Spinal cord (tissue), 10 donors: Measurements from ENCODE around the gene PKP3. TPM values are rescaled to one million over a fixed set of nuclear protein-coding genes. Genes with fewer than 3 reads are reported as not detected.

Experiments used
- DNase-seq, 6 donors: peaks; one replicate each; pipeline versions ENCODE4 v3.0.0 to v3.0.0-alpha.2; 2013 to 2015; ENCODE audit warnings: low spot score in 6 of 6, low read depth in 4 of 6
- H3K27ac ChIP-seq: one replicate; pipeline ENCODE4 v1.5.1; 2013; ENCODE audit warnings: low read depth, low read length, control low read depth
- H3K27me3 ChIP-seq: one replicate; pipeline ENCODE4 v1.6.1; 2013; ENCODE audit warnings: low read length; ENCODE audit not compliant: control insufficient read depth, insufficient read depth
- H3K36me3 ChIP-seq: one replicate; pipeline ENCODE4 v1.6.1; 2013; ENCODE audit warnings: low read length; ENCODE audit not compliant: control insufficient read depth, insufficient read depth
- H3K4me1 ChIP-seq: one replicate; pipeline ENCODE4 v1.6.1; 2013; ENCODE audit warnings: low read length; ENCODE audit not compliant: control insufficient read depth, insufficient read depth
- H3K4me3 ChIP-seq: one replicate; pipeline ENCODE4 v1.5.1; 2013; ENCODE audit warnings: low read depth, low read length, control low read depth
- H3K9me3 ChIP-seq: one replicate; pipeline ENCODE4 v1.6.1; 2013; ENCODE audit warnings: low read length; ENCODE audit not compliant: control insufficient read depth, insufficient read depth
- whole genome bisulfite sequencing: methylation state at CpG from one replicate; pipeline ENCODE4 v1.1.5; 2013; ENCODE audit warnings: missing lambda C conversion rate; ENCODE audit not compliant: insufficient coverage; 5-methylcytosine and 5-hydroxymethylcytosine counted together
- polyA plus RNA-seq, 2 donors: library from polyadenylated mRNA; unstranded; fragments of 120-200 nt; gene quantifications; one replicate each; pipeline ENCODE4 v1.2.1, GENCODE V29; 2013; ENCODE audit not compliant: insufficient read length in 2 of 2
- total RNA-seq, 2 donors: library from RNA; depleted of rRNA in 1 of 2; stranded (reverse); fragments of 120-200 nt in 1 of 2; fragments of >200 nt in 1 of 2; gene quantifications; one replicate each; pipeline versions ENCODE4 v1.2.3 to v1.2.4, GENCODE V29; 2013 to 2014
- donor health status: healthy.

The PKP3 gene
- total and polyA plus RNA-seq, 4 donors = 0.61 to 1.3 (median 0.73) TPM

DNA sequence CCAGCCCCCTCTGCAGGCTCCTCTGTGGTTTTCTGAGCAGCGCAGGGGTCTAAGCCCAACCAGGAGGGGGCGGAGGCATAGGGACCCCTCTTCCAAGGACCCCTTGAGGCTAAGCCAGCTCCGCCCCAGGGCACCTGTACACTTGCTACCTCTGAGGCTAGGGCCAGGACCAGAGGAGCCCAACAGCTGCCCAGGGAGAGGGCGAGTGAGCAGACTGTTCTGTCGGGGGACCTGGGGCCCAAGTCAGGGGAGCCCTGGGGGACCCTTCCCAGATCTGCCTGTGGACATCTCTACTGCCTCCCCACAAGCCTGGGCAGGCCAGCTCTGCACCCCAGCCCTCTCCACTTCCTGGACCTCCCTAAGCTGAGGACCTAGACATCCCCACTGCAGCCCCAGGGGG lies 23.0 kb upstream of the PKP3 start:
- WGBS = 80% methylated on average over 5 of the region's 5 CpGs
- no peak for DNase-seq
- H3K4me3 ChIP-seq = no peak overlapping the region
- H3K27me3 ChIP-seq = no peaks in the 10 kb centered on the region
- H3K27ac ChIP-seq = no peak overlapping the region
- peaks cover 46% of the 10 kb centered on the region for H3K36me3 ChIP-seq
- no peaks in the 10 kb centered on the region for H3K9me3 ChIP-seq
- H3K4me1 ChIP-seq = peaks cover 54% of the 10 kb centered on the region

DNA sequence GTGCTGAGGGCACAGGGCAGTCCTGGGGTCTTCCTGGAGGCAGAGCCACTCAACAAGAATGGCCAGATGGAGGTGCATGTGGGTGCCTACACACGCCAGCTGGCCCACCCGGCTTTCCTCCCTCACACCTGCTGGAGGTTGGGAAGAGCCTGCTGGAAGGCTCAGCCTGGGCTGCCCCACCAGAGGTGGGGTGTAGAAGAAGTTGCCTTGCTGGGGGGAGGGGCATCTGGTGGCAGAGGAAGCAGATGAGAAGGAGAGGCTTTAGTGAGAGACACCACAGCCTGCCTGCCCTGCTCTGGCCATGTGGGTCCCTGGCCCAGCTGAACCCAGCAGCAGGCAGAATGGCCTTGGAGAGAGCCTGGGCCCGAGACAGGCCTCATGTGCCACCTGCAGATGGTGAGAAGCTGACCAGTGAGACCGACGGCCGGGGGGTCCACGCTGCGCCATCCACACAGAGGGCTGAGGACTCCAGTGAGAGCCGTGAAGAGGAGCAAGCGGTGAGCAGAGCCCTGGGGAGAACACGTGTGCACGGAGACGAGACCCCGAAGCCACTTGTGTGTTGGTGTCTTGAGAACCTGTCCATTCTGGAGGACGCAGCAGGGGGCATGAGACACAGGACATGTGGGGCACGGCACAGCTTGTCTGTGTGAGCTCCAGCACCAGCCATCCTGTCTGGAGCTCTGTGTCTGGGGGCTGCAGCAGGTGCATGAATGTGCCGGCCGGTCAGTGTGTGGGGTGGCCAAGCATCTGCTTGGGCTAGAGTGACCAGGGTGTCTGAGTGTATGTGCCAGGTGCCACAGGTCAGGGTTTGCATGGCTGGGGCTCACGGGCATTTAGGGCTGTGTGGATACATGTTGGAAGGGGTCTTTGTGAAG lies 22.1 kb upstream of the PKP3 start:
- DNase-seq = no peak
- Histone ChIP-seq H3K27ac (no peak overlapping the region), H3K4me1 (peaks cover 54% of the 10 kb centered on the region), H3K27me3 (no peaks in the 10 kb centered on the region), H3K36me3 (peaks cover 54% of the 10 kb centered on the region), H3K9me3 (no peaks in the 10 kb centered on the region), H3K4me3 (no peak overlapping the region)
- 82% methylated on average over 17 of the region's 19 CpGs for WGBS

DNA sequence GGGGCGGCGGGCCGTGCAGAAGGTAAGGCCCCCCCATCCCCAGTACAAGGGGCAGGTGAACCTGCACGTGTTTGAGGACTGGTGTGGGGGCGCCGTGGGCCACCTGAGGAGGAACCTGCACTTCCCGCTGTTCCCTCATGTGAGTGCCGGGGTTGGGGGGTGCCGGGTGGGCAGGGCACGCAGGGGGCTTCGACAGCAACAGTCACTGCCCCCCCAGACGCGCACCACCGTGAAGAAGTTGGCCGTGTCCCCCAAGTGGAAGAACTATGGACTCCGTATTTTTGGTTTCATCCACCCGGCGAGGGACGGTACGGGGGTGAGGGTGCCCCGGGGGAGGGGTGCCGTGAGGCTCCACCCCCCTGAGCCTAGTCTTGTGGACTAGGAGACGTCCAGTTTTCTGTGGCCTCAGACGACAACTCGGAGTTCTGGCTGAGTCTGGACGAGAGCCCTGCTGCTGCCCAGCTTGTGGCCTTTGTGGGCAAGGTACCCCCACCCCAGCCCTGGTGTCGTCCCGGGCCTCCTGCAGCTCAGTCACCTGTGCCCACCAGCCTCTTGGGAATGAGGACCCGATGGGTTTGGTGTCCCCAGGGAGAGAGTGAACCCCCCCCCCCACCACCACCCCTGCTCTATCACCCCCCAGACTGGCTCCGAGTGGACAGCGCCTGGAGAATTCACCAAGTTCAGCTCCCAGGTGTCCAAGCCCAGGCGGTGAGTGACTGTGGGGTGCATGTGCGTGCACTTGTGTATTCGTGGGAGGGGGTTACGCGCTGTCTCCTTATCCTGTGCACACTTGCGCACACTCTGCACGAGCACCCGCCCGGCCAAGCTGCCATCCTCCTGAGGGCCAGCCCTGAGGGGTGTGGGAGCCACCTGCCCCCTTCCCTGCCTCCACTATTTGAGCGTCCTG lies 20.9 kb upstream of the PKP3 start:
- Histone ChIP-seq H3K4me3 (no peak overlapping the region), H3K36me3 (peaks cover 65% of the 10 kb centered on the region), H3K27me3 (no peaks in the 10 kb centered on the region), H3K9me3 (no peaks in the 10 kb centered on the region), H3K4me1 (peaks cover 50% of the 10 kb centered on the region), H3K27ac (peak overlapping the region; percentile 19)
- 92% methylated on average over 34 of the region's 41 CpGs for WGBS
- no peak for DNase-seq

DNA sequence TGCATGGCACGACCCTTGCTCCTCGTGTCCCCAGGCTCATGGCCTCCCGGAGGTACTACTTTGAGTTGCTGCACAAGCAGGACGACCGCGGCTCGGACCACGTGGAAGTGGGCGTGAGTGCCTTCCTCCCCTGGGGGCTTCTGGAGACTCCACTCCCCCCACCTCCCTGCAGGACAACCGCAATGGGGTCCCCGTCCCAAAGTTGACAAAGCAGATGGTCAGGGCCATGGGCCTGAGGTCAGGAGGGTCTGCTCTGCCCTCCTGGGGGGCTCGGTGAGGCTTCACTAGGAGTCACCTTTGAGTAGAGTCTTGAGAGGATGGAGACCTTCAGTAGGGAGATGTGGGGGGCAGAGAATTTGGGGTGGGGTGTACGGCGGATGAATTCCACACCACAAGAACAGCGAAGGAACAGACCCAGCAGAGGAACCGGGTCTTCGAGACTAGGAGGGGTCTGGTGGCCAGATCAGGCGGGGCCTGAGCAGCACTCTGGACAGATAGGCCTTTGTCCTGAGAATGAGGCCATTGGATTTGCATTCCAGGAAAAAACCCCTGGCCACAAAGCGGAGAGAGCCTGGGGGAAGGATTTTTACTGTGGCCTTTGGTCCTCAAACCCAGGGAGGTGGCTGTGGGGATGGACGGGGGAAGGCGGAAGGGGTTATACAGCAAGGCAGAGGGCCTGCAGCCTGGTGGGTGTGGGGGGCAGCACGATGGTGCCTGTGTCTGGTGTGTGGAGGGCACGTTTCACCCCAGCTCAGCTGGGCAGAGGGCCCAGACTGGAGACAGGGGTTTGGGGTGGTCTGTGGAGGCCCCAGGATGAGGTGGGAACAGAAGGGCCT lies 20.1 kb upstream of the PKP3 start:
- no peaks in the 10 kb centered on the region for H3K27me3 ChIP-seq
- H3K4me1 ChIP-seq = peaks cover 42% of the 10 kb centered on the region
- peaks cover 74% of the 10 kb centered on the region for H3K36me3 ChIP-seq
- 84% methylated on average over 20 of the region's 23 CpGs for WGBS
- H3K4me3 ChIP-seq = no peak overlapping the region
- peak in 1 of 6 donors; percentile 64 for DNase-seq
- peak overlapping the region; percentile 75 for H3K27ac ChIP-seq
- no peaks in the 10 kb centered on the region for H3K9me3 ChIP-seq

DNA sequence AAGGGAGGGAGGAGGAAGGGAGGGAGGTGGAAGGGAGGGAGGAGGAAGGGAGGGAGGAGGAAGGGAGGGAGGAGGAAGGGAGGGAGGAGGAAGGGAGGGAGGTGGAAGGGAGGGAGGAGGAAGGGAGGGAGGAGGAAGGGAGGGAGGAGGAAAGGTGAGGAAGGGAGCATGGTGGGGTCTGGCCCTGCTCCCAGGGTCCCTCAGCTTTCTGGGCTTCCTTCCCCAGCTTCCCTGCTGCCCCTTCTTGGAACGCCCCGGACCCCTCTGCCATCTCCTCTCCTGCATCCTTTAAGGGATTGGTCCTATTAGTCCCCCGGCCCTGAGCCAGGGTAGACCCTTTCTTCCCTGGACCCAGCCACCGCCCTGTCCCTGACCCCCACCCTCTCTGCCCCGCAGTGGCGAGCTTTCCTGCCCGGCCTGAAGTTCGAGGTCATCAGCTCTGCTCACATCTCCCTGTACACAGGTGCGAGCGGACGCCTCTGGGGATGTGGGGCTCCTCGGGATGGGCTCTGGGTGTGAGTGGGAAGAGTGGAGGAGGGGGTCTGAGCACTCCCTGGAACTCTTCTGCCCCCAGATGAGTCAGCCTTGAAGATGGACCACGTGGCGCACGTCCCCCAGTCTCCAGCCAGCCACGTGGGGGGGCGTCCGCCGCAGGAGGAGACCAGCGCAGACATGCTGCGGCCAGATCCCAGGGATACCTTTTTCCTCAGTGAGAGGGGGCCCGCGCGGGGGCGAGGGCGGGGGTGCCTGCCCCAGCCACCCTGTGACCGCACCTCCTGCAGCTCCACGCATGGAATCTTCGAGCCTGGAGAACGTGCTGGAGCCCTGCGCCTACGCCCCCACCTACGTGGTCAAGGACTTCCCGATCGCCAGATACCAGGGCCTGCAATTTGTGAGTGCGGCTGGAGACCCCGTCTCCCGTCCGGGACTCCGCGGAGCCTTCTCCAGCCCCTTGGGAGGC lies 18.7 kb upstream of the PKP3 start:
- DNase-seq = no peak
- no peaks in the 10 kb centered on the region for H3K9me3 ChIP-seq
- peaks cover 38% of the 10 kb centered on the region for H3K4me1 ChIP-seq
- peaks cover 88% of the 10 kb centered on the region for H3K36me3 ChIP-seq
- H3K27me3 ChIP-seq = no peaks in the 10 kb centered on the region
- WGBS = 94% methylated on average over 34 of the region's 41 CpGs
- no peak overlapping the region for H3K4me3 ChIP-seq
- H3K27ac ChIP-seq = no peak overlapping the region

DNA sequence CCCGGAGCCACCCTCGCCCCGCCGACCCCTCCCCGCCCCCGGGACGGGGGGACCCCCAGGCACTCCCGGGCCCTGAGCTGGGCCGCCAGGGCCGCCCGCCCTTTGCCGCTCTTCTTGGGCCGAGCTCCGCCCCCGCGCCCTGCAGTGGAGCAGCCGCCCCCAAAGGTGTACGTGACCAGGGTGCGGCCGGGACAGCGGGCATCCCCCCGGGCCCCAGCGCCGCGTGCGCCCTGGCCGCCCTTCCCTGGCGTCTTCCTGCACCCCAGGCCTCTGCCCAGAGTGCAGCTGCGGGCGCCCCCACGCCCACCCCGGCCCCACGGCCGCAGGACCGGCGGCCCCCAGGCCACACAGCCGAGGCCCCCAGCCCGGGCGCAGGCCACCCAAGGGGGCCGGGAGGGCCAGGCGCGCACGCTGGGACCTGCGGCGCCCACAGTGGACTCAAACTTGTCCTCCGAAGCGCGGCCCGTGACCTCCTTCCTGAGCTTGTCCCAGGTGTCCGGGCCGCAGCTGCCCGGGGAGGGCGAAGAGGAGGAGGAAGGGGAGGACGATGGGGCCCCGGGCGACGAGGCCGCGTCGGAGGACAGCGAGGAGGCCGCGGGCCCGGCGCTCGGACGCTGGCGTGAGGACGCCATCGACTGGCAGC lies 17.4 kb upstream of the PKP3 start:
- Histone ChIP-seq H3K36me3 (peaks cover 92% of the 10 kb centered on the region), H3K27ac (no peak overlapping the region), H3K27me3 (no peaks in the 10 kb centered on the region), H3K9me3 (no peaks in the 10 kb centered on the region), H3K4me1 (peaks cover 25% of the 10 kb centered on the region), H3K4me3 (no peak overlapping the region)
- no peak for DNase-seq
- 96% methylated on average over 58 of the region's 70 CpGs for WGBS

DNA sequence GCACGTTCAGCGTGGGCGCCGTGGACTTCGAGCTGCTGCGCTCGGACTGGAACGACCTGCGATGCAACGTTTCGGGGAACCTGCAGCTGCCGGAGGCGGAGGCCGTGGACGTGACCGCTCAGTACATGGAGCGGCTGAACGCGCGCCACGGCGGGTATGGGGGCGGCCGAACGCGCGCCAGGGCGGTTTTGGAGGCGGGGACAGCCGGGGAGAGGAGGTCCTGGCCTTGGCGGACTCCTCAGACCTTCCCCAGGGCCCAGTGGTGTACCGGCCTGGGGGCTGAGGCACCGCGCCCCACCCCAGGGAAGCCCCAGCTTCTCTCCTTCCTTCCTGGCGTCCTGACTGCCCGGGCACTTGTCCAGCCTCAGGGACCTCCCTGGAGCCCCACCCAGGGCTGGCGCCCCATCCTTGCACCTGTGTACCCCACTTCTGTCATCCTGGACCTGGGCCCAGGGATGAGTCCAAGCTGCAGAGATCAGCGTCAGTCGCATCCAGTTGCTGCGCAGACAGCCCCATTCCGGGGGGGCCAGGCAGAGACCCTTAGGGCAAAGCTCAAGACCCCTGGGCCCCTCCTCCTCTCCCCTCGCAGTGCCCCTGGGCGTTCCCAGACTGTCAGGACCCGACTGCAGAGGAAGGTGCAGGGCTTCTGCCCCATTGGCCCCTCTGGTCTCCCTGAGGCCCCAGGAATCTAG lies 16.7 kb upstream of the PKP3 start:
- Histone ChIP-seq H3K4me1 (peaks cover 19% of the 10 kb centered on the region), H3K27me3 (no peaks in the 10 kb centered on the region), H3K36me3 (peaks cover 92% of the 10 kb centered on the region), H3K9me3 (no peaks in the 10 kb centered on the region), H3K4me3 (no peak overlapping the region), H3K27ac (no peak overlapping the region)
- 93% methylated on average over 43 of the region's 44 CpGs for WGBS
- no peak for DNase-seq
